Caco-2 (cell line): Measurements from ENCODE around the gene DPM2. TPM values are rescaled to one million over a fixed set of nuclear protein-coding genes. Genes with fewer than 3 reads are reported as not detected.

ENCODE experiments used
- BruUV-seq: library from RNA; stranded (reverse); fragments of 400-500 nt; replicated peaks from 2 replicates; lab custom pipeline; 2021; lab: Mats Ljungman, UMichigan
- CTCF ChIA-PET: fragments of 300-600 bp; sonication (Branson Sonifier 250); formaldehyde crosslinking; loops from one replicate; lab custom pipeline; 2022; ENCODE audit warnings: antibody characterized with exemption; lab: Charles Lee
- POLR2A ChIA-PET: fragments of 300-600 bp; sonication (Branson Sonifier 250); formaldehyde crosslinking; loops from one replicate; lab custom pipeline; 2022; ENCODE audit warnings: antibody characterized with exemption; lab: Charles Lee
- DNase-seq, 2 experiments: peaks; one replicate each; pipeline versions ENCODE4 v3.0.0 to v3.0.0-alpha.2; 2020 to 2022
- H3K27me3 ChIP-seq: replicated peaks from 2 replicates; pipeline ENCODE4 v1.6.0; 2011; ENCODE audit warnings: low read length; ENCODE audit not compliant: control insufficient read depth, insufficient read depth
- H3K36me3 ChIP-seq: 2 replicates; pipeline ENCODE4 v1.5.1; 2011; ENCODE audit warnings: low read length; ENCODE audit not compliant: control insufficient read depth, insufficient read depth
- H3K4me1 ChIP-seq: fragments of 250-450 bp; sonication (Bioruptor Pico); 2 replicates; pipeline ENCODE4 v1.5.1; 2020; ENCODE audit warnings: mild to moderate bottlenecking
- H3K4me3 ChIP-seq: 2 replicates; pipeline ENCODE4 v1.5.1; 2011; ENCODE audit warnings: low read depth, mild to moderate bottlenecking, control low read depth, low read length
- H3K9me3 ChIP-seq: fragments of 250-450 bp; sonication (Bioruptor Pico); 2 replicates; pipeline ENCODE4 v1.5.1; 2020; ENCODE audit warnings: mild to moderate bottlenecking, moderate library complexity
- H3K27ac Mint-ChIP-seq: one replicate; pipeline ENCODE4 v1.8.0; 2022; ENCODE audit warnings: mixed read lengths; ENCODE audit not compliant: unreplicated experiment
- H3K27me3 Mint-ChIP-seq: one replicate; pipeline ENCODE4 v1.8.0; 2022; ENCODE audit warnings: mixed read lengths; ENCODE audit not compliant: insufficient read depth, unreplicated experiment
- H3K36me3 Mint-ChIP-seq: one replicate; pipeline ENCODE4 v1.8.0; 2022; ENCODE audit warnings: mild to moderate bottlenecking, mixed read lengths; ENCODE audit not compliant: insufficient read depth, unreplicated experiment
- H3K4me1 Mint-ChIP-seq: one replicate; pipeline ENCODE4 v1.8.0; 2022; ENCODE audit warnings: low read depth, mixed read lengths; ENCODE audit not compliant: unreplicated experiment
- H3K4me3 Mint-ChIP-seq: one replicate; pipeline ENCODE4 v1.8.0; 2022; ENCODE audit warnings: mild to moderate bottlenecking, moderate library complexity, mixed read lengths; ENCODE audit not compliant: unreplicated experiment
- H3K9me3 Mint-ChIP-seq: one replicate; pipeline ENCODE4 v1.8.0; 2022; ENCODE audit warnings: mixed read lengths; ENCODE audit not compliant: unreplicated experiment
- intact Hi-C: fragments of 100-400 bp; cut with micrococcal nuclease; formaldehyde crosslinking; loops from one replicate; pipeline ENCODE4 v1.10.0; 2022; ENCODE audit not compliant: unreplicated experiment
- total RNA-seq: library from RNA; stranded (reverse); gene quantifications from 2 replicates; pipeline ENCODE4 v1.2.3, GENCODE V29; 2022
- TF ChIP-seq, protein P1 (sequence below), 2 experiments: fragments of 200-600 bp in 1 of 2; IDR thresholded peaks; 1 replicate in 1 of 2; 2 replicates in 1 of 2; pipeline versions ENCODE4 v1.5.1 to v1.8.0; 2011 to 2022; ENCODE audit warnings: antibody characterized with exemption in 1 of 2, control low read depth in 1 of 2, inconsistent platforms in 1 of 2, low read depth in 1 of 2, low read length in 1 of 2, mild to moderate bottlenecking in 1 of 2, moderate library complexity in 1 of 2; ENCODE audit not compliant: insufficient read depth in 1 of 2, severe bottlenecking in 1 of 2, unreplicated experiment in 1 of 2

Gene DPM2
- total RNA-seq, 1 experiment from 2014 or later = 38.7 TPM

DNA sequence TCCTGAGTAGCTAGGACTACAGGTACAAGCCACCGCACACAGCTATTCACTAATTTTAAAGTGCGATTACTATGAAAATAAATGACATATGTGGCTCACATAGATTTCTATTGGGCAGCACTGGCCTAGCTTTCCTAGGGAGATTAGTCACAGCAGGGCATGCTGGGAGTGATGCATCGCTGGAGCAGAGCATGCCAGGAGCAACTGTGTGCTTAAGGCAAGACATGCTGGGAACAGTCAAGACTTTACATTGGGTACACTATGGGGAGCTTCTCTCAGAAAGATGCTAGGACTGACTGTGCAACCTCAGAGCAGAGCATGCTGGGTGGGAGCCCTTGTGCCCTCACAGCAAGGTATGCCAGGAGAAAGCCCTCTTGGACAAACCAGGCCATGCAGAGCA, 47.6 kb downstream of the DPM2 start:
- TF ChIP-seq, protein P1, sequence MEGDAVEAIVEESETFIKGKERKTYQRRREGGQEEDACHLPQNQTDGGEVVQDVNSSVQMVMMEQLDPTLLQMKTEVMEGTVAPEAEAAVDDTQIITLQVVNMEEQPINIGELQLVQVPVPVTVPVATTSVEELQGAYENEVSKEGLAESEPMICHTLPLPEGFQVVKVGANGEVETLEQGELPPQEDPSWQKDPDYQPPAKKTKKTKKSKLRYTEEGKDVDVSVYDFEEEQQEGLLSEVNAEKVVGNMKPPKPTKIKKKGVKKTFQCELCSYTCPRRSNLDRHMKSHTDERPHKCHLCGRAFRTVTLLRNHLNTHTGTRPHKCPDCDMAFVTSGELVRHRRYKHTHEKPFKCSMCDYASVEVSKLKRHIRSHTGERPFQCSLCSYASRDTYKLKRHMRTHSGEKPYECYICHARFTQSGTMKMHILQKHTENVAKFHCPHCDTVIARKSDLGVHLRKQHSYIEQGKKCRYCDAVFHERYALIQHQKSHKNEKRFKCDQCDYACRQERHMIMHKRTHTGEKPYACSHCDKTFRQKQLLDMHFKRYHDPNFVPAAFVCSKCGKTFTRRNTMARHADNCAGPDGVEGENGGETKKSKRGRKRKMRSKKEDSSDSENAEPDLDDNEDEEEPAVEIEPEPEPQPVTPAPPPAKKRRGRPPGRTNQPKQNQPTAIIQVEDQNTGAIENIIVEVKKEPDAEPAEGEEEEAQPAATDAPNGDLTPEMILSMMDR (IDR thresholded peaks at IDR 0.05; ENCODE audit: insufficient read depth in 1 of 2, low read depth in 1 of 2, low read length in 1 of 2, severe bottlenecking in 1 of 2, unreplicated experiment in 1 of 2) = no peak
- ChIA-PET POLR2A (no interaction called here), CTCF (no interaction called here)
- Histone ChIP-seq H3K4me1 (no peaks in the 10 kb centered on the region), H3K9me3 (peaks cover 21% of the 10 kb centered on the region), H3K4me3 (no peak overlapping the region), H3K36me3 (peaks cover 26% of the 10 kb centered on the region), H3K27me3 (no peaks in the 10 kb centered on the region)
- peaks cover 47% of the 10 kb centered on the region for H3K36me3 Mint-ChIP-seq
- DNase-seq = no peak
- H3K27ac Mint-ChIP-seq = no peak overlapping the region
- no TSS peak for BruUV-seq
- H3K27me3 Mint-ChIP-seq = no peaks in the 10 kb centered on the region
- H3K4me1 Mint-ChIP-seq = peaks cover 7% of the 10 kb centered on the region
- H3K9me3 Mint-ChIP-seq = peaks cover 25% of the 10 kb centered on the region
- no peak overlapping the region for H3K4me3 Mint-ChIP-seq
- intact Hi-C loops = no loop called here

DNA sequence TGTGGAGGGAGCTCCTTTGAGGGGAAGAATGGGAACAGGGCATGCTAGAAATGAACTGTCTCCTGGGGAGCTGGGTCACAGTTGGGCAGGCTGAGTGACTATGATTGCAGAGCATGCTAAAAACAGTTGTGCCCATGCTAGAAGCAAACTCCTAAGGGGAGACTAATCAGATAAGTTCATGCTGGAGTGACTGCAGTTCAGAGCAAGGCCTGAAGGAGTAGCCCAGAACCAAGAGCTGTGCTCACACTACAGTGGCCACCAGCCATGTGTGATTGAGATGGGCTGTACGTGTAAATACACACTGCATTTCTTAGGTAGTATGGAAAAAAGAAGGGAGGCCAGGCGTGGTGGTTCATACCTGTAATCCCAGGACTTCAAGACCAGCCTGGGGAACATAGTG, 49.9 kb downstream of the DPM2 start:
- no peaks in the 10 kb centered on the region for H3K27me3 ChIP-seq
- Mint-ChIP-seq H3K27me3 (no peaks in the 10 kb centered on the region), H3K36me3 (peaks cover 29% of the 10 kb centered on the region), H3K4me1 (peaks cover 7% of the 10 kb centered on the region), H3K27ac (no peak overlapping the region), H3K4me3 (no peak overlapping the region), H3K9me3 (peaks cover 10% of the 10 kb centered on the region)
- H3K4me1 ChIP-seq = no peaks in the 10 kb centered on the region
- DNase-seq = no peak
- CTCF ChIA-PET = no interaction called here
- TF ChIP-seq, protein P1 (IDR thresholded peaks at IDR 0.05; ENCODE audit: insufficient read depth in 1 of 2, low read depth in 1 of 2, low read length in 1 of 2, severe bottlenecking in 1 of 2, unreplicated experiment in 1 of 2) = peak in 1 of 2 experiments; percentile 14
- POLR2A ChIA-PET = no interaction called here
- peaks cover 9% of the 10 kb centered on the region for H3K9me3 ChIP-seq
- peaks cover 6% of the 10 kb centered on the region for H3K36me3 ChIP-seq
- BruUV-seq = no TSS peak
- H3K4me3 ChIP-seq = no peak overlapping the region
- intact Hi-C loops = no loop called here

DNA sequence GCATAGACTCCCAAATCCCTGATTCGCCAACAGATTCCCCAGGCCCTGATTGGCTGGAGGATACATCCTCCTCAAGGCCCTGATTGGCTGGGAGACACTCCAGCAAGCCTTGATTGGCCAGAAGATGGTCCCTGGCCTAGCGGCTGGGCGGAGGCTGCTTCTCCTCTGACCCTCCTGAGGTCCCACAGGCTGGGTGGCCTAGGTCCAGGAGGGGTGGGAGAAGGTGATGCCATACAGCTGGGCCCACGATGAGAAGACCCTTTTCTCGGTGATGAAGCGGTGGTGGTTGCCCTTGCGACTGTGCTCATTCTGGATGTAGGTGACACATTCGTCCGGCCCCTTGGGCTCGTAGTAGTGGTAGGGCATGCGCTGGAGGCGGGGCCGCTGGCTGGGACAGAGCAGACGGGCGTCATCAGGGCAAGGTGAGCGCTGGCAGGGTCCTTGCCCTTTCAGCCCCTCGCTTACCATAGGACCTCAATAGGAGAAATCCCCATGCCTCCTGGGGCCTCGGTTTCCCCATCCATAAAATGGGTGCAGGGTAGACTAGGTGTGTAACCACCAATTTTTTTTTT, 51.2 kb downstream of the DPM2 start:
- no peaks in the 10 kb centered on the region for H3K4me1 ChIP-seq
- no peak for DNase-seq
- H3K4me1 Mint-ChIP-seq = peaks cover 4% of the 10 kb centered on the region
- no TSS peak for BruUV-seq
- H3K27me3 ChIP-seq = no peaks in the 10 kb centered on the region
- CTCF ChIA-PET = no interaction called here
- H3K27ac Mint-ChIP-seq = no peak overlapping the region
- peaks cover 5% of the 10 kb centered on the region for H3K9me3 Mint-ChIP-seq
- H3K4me3 ChIP-seq = no peak overlapping the region
- H3K27me3 Mint-ChIP-seq = no peaks in the 10 kb centered on the region
- H3K36me3 ChIP-seq = 0 out of 2 replicates have a peak, but pooled peaks cover 3% of the 10 kb centered on the region
- POLR2A ChIA-PET = no interaction called here
- TF ChIP-seq, protein P1 (IDR thresholded peaks at IDR 0.05; ENCODE audit: insufficient read depth in 1 of 2, low read depth in 1 of 2, low read length in 1 of 2, severe bottlenecking in 1 of 2, unreplicated experiment in 1 of 2) = no peak
- H3K36me3 Mint-ChIP-seq = peaks cover 22% of the 10 kb centered on the region
- no peaks in the 10 kb centered on the region for H3K9me3 ChIP-seq
- H3K4me3 Mint-ChIP-seq = no peak overlapping the region
- intact Hi-C loops = no loop called here
